Hepatocyte (in vitro differentiated cells): ENCODE results near the gene KIF26B. TPM values are rescaled to one million over a fixed set of nuclear protein-coding genes. Genes with fewer than 3 reads are reported as not detected.

ENCODE experiments used
- DNase-seq: peaks from one replicate; pipeline ENCODE4 v3.0.0-alpha.2; 2016; ENCODE audit warnings: low spot score
- H2AFZ ChIP-seq: fragments of 200-600 bp; sonication (generic); 2 replicates; pipeline ENCODE4 v1.6.0; 2016; ENCODE audit warnings: antibody characterized with exemption, mild to moderate bottlenecking
- H3K27ac ChIP-seq: fragments of 200-600 bp; sonication (generic); 2 replicates; pipeline ENCODE4 v1.5.1; 2016; ENCODE audit warnings: mild to moderate bottlenecking
- H3K27me3 ChIP-seq: fragments of 200-600 bp; sonication (generic); 2 replicates; pipeline ENCODE4 v1.6.1; 2016
- H3K36me3 ChIP-seq: fragments of 200-600 bp; sonication (generic); replicated peaks from 2 replicates; pipeline ENCODE4 v1.5.1; 2016; ENCODE audit warnings: low read depth; ENCODE audit not compliant: insufficient read depth
- H3K4me1 ChIP-seq: fragments of 200-600 bp; sonication (generic); 2 replicates; pipeline ENCODE4 v1.5.1; 2016; ENCODE audit warnings: mild to moderate bottlenecking, moderate library complexity; ENCODE audit not compliant: insufficient read depth
- H3K4me2 ChIP-seq: fragments of 200-600 bp; sonication (generic); 2 replicates; pipeline ENCODE4 v1.6.0; 2016
- H3K4me3 ChIP-seq: fragments of 200-600 bp; sonication (generic); 2 replicates; pipeline ENCODE4 v1.5.1; 2016; ENCODE audit warnings: mild to moderate bottlenecking
- H3K79me2 ChIP-seq: fragments of 200-600 bp; sonication (generic); 2 replicates; pipeline ENCODE4 v1.6.0; 2017; ENCODE audit warnings: mild to moderate bottlenecking
- H3K9me2 ChIP-seq: fragments of 200-600 bp; sonication (generic); replicated peaks from 2 replicates; pipeline ENCODE4 v1.6.0; 2017; ENCODE audit warnings: mild to moderate bottlenecking; ENCODE audit not compliant: insufficient read depth
- H3K9me3 ChIP-seq: fragments of 200-600 bp; sonication (generic); 2 replicates; pipeline ENCODE4 v1.5.1; 2016; ENCODE audit warnings: low read depth, mild to moderate bottlenecking
- H4K20me1 ChIP-seq: fragments of 200-600 bp; sonication (generic); 2 replicates; pipeline ENCODE4 v1.6.0; 2016; ENCODE audit warnings: mild to moderate bottlenecking; ENCODE audit not compliant: insufficient read depth, poor library complexity, severe bottlenecking
- EZH2 ChIP-seq: fragments of 200-600 bp; sonication (generic); IDR thresholded peaks from 2 replicates; pipeline ENCODE4 v1.6.1; 2016; ENCODE audit warnings: antibody characterized with exemption, mild to moderate bottlenecking, borderline replicate concordance
- EZH2phosphoT487 ChIP-seq: fragments of 200-600 bp; sonication (generic); IDR thresholded peaks from one replicate; pipeline ENCODE4 v1.6.1; 2018; ENCODE audit warnings: antibody characterized with exemption, mild to moderate bottlenecking, low read depth, moderate library complexity; ENCODE audit not compliant: unreplicated experiment, severe bottlenecking
- WGBS: methylation state at CpG from one replicate; pipeline ENCODE4 v1.1.6; 2016; ENCODE audit warnings: low lambda C conversion rate; ENCODE audit errors: missing lambda C conversion rate; 5-methylcytosine and 5-hydroxymethylcytosine counted together
- polyA plus RNA-seq: library from polyadenylated mRNA; unstranded; fragments of >200 nt; fragmentation: Nextera tagmentation; extraction: Ambion mirVana; gene quantifications from 2 replicates; pipeline ENCODE4 v1.2.1, GENCODE V29; 2016
- total RNA-seq: library from RNA; depleted of rRNA; stranded (reverse); fragments of >200 nt; gene quantifications from 2 replicates; pipeline ENCODE4 v1.2.3, GENCODE V29; 2014
- TF ChIP-seq, protein P1 (sequence below): fragments of 200-600 bp; sonication (generic); IDR thresholded peaks from 2 replicates; pipeline ENCODE4 v1.5.1; 2016; ENCODE audit warnings: antibody characterized with exemption, mild to moderate bottlenecking; ENCODE audit not compliant: poor library complexity

Gene KIF26B
- total and polyA plus RNA-seq, 2 experiments from 2014 or later: 12.7 to 21.6 TPM

DNA sequence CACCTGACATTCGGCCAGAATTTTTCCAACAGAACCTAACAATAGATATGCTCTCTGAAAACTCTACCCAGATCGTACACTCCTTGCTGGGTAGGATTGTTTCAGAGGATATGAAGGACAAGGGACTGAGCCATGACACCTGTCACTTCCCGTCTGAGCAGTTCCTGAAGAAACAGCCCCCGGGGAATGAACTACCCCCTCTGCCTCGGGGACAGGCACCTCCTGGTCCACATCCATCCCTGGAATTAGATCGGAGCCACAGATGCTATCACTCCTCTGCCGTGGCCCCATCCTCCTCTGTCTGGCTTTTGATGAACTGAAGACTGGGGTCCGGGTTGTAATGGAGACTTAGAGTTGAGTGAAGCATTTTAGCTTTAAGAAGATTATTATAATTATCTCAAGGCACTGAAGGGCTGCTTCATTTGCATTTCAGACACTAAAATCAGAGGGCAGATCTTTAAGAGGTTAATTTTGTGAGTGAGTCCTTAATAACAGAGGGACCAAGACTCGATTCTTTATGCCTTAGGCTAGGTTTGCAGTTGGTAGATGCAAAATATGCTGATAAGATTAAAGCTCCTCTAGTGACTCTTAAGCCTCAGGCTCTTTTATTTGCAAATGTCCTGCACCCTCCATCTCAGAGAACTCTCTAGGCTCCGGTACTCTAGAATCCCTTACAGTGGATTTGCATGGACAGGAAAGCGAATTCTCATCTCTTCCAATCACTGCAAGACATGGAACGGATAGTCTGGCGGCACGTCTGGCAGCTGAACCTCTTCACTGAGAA is 333.8 kb downstream of the KIF26B start:
- TF ChIP-seq, protein P1, sequence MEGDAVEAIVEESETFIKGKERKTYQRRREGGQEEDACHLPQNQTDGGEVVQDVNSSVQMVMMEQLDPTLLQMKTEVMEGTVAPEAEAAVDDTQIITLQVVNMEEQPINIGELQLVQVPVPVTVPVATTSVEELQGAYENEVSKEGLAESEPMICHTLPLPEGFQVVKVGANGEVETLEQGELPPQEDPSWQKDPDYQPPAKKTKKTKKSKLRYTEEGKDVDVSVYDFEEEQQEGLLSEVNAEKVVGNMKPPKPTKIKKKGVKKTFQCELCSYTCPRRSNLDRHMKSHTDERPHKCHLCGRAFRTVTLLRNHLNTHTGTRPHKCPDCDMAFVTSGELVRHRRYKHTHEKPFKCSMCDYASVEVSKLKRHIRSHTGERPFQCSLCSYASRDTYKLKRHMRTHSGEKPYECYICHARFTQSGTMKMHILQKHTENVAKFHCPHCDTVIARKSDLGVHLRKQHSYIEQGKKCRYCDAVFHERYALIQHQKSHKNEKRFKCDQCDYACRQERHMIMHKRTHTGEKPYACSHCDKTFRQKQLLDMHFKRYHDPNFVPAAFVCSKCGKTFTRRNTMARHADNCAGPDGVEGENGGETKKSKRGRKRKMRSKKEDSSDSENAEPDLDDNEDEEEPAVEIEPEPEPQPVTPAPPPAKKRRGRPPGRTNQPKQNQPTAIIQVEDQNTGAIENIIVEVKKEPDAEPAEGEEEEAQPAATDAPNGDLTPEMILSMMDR: no peak
- TF ChIP-seq EZH2phosphoT487: no peak
- no peak for TF ChIP-seq EZH2
- no peaks in the 10 kb centered on the region for H3K4me1 ChIP-seq
- H3K4me2 ChIP-seq: no peak overlapping the region
- H3K36me3 ChIP-seq: no peaks in the 10 kb centered on the region
- no peak for DNase-seq
- H2AFZ ChIP-seq: no peak overlapping the region
- no peak overlapping the region for H3K4me3 ChIP-seq
- no peaks in the 10 kb centered on the region for H3K9me3 ChIP-seq
- H3K27ac ChIP-seq: no peak overlapping the region
- H3K27me3 ChIP-seq: no peaks in the 10 kb centered on the region
- 74% methylated on average over 14 of the region's 14 CpGs for WGBS
- no peaks in the 10 kb centered on the region for H3K9me2 ChIP-seq
- peaks cover 3% of the 10 kb centered on the region for H3K79me2 ChIP-seq
- no peaks in the 10 kb centered on the region for H4K20me1 ChIP-seq

DNA sequence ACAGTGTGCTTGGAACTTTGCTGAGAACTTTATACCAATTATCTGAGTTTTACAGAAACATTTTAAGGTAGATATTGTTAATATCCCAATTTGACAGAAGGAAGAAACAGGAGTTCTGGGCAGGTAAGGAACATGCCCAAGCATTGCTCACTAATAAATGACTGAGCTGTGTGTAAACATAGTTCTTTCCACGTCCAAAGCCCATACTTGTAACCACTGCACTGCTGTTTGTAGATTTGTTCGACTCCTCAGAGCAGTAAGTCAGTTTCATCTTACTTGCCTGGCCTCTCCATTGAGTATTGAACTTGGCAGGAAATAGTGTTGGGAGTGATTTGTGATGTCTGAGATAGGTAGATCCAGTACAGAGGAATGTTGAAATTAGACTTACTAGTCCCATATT is 335.1 kb downstream of the KIF26B start:
- Histone ChIP-seq H4K20me1 (no peaks in the 10 kb centered on the region), H2AFZ (no peak overlapping the region), H3K9me3 (no peaks in the 10 kb centered on the region), H3K9me2 (no peaks in the 10 kb centered on the region), H3K36me3 (no peaks in the 10 kb centered on the region), H3K79me2 (peaks cover 3% of the 10 kb centered on the region), H3K27ac (peak overlapping the region; percentile 14), H3K4me1 (no peaks in the 10 kb centered on the region), H3K4me3 (no peak overlapping the region), H3K27me3 (no peaks in the 10 kb centered on the region), H3K4me2 (no peak overlapping the region)
- TF ChIP-seq, protein P1: no peak
- no peak for DNase-seq
- WGBS: 35% methylated on average over 2 of the region's 2 CpGs

DNA sequence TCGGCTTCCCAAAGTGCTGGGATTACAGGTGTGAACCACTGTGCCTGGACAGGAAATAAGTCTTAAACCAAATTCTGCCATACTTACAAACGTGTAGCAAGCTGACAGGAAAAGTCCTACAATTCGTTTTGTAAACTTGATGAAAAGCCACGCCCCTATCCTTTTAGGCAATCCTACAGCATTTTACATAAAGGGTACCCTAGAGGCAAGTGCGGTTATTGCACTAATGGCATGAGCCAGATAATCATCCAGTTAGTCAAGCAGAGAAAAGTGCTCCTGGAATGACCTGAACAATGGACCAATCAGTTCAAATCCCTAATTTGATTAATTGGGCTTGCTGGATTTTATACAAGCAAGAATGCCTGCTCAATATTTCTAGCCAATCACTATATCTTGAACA is 338.2 kb downstream of the KIF26B start:
- WGBS: 78% methylated on average over 5 of the region's 5 CpGs
- no peaks in the 10 kb centered on the region for H3K36me3 ChIP-seq
- DNase-seq: no peak
- peaks cover 3% of the 10 kb centered on the region for H3K79me2 ChIP-seq
- H3K4me1 ChIP-seq: no peaks in the 10 kb centered on the region
- H2AFZ ChIP-seq: no peak overlapping the region
- H3K9me3 ChIP-seq: no peaks in the 10 kb centered on the region
- TF ChIP-seq EZH2 (no peak), EZH2phosphoT487 (no peak)
- TF ChIP-seq, protein P1: no peak
- H3K27ac ChIP-seq: no peak overlapping the region
- no peak overlapping the region for H3K4me2 ChIP-seq
- H3K4me3 ChIP-seq: no peak overlapping the region
- H4K20me1 ChIP-seq: no peaks in the 10 kb centered on the region
- H3K27me3 ChIP-seq: no peaks in the 10 kb centered on the region
- no peaks in the 10 kb centered on the region for H3K9me2 ChIP-seq

DNA sequence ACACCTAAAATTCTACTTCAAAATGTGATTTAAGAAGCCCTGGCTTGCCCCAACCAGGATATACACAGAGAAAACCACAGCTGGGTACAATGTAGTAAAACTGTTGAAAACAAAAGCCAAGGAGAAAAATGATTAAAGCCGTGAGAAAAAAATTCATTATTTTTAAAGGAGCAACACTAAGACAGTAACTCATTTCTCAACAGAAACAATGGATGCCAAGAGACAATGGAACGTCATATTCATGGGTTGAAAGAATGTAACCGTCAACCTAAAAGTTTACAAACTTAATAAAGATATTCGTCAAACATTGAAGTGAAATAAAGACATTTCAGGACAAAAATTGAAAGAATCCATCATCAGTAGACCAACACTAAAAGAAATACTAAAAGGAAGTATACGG is 340.9 kb downstream of the KIF26B start:
- H3K9me3 ChIP-seq: no peaks in the 10 kb centered on the region
- WGBS: 90% methylated on average over 5 of the region's 5 CpGs
- no peaks in the 10 kb centered on the region for H3K27me3 ChIP-seq
- no peaks in the 10 kb centered on the region for H3K79me2 ChIP-seq
- no peak for DNase-seq
- no peaks in the 10 kb centered on the region for H4K20me1 ChIP-seq
- TF ChIP-seq, protein P1: no peak
- TF ChIP-seq EZH2: no peak
- H3K27ac ChIP-seq: no peak overlapping the region
- H3K36me3 ChIP-seq: no peaks in the 10 kb centered on the region
- no peaks in the 10 kb centered on the region for H3K9me2 ChIP-seq
- no peak overlapping the region for H3K4me2 ChIP-seq
- H3K4me1 ChIP-seq: no peaks in the 10 kb centered on the region
- H2AFZ ChIP-seq: no peak overlapping the region
- H3K4me3 ChIP-seq: no peak overlapping the region
